Stomach (tissue), 4 donors: ENCODE results near the gene TM4SF4.

Experiments used
- POLR2A ChIP-seq, 4 donors: fragments of 450-650 bp; IDR thresholded peaks; one replicate each; pipeline ENCODE4 v1.6.1; 2016; ENCODE audit warnings: antibody characterized with exemption in 4 of 4, control low read depth in 2 of 4, mild to moderate bottlenecking in 1 of 4, moderate library complexity in 1 of 4
- POLR2AphosphoS5 ChIP-seq, 3 donors: sonication (generic); formaldehyde crosslinking; IDR thresholded peaks; one replicate each; pipeline ENCODE4 v1.6.1; 2016; ENCODE audit warnings: antibody characterized with exemption in 3 of 3
- TF ChIP-seq, protein P1 (sequence below), 7 experiments: fragments of 450-650 bp in 4 of 7; fragments of 200-600 bp in 3 of 7; sonication (generic) in 3 of 7; IDR thresholded peaks; one replicate each; pipeline ENCODE4 v1.5.1; 2016 to 2019; ENCODE audit warnings: antibody characterized with exemption in 7 of 7, control low read depth in 2 of 7, mild to moderate bottlenecking in 1 of 7

DNA sequence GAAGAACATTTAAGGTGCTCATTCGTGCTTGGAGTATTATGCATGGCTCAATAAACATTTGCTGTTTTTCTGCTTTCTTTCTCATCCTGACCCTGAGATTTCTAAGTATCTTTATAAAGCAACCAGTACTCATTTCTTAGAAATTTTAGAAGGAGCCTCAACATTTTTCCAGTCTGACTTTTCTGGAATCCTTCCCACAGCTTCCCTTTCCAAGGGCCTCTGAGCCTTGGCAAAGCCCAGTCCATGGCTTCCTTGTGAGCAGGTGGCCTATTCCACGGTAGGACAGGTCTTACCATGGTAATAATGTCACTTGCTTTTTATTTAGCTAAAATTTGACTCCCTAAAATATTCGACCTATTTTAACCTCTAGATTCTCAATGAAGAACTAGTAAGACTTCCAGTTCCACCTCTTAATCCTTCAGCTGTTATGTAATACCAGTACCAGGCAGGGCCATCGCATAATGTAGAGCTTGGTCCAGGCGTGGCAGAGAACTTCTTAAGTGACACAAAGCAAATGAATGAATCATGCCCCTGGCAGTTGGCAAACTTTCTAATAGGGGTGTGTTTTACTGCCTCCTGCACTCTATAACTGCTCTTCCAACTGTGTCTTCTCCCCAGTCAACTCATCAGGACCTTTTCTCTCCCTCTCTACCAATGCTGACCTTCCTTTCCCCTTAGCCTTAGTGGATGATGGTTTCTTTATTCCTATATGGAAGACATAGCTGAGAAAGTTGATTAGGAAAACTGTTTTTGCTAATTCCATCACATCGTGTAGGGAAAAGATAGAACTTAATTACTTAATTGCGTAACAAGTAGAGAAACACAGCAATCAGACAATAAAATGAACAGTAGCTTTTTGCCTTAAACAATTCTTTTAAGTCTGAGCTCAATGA lies 894 bp upstream of the TM4SF4 start:
- TF ChIP-seq, protein P1, sequence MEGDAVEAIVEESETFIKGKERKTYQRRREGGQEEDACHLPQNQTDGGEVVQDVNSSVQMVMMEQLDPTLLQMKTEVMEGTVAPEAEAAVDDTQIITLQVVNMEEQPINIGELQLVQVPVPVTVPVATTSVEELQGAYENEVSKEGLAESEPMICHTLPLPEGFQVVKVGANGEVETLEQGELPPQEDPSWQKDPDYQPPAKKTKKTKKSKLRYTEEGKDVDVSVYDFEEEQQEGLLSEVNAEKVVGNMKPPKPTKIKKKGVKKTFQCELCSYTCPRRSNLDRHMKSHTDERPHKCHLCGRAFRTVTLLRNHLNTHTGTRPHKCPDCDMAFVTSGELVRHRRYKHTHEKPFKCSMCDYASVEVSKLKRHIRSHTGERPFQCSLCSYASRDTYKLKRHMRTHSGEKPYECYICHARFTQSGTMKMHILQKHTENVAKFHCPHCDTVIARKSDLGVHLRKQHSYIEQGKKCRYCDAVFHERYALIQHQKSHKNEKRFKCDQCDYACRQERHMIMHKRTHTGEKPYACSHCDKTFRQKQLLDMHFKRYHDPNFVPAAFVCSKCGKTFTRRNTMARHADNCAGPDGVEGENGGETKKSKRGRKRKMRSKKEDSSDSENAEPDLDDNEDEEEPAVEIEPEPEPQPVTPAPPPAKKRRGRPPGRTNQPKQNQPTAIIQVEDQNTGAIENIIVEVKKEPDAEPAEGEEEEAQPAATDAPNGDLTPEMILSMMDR (IDR thresholded peaks at IDR 0.05), result no peak
- TF ChIP-seq POLR2A (IDR thresholded peaks at IDR 0.05) (no peak), POLR2AphosphoS5 (IDR thresholded peaks at IDR 0.05) (peak; percentile 37 to 84 (median 56))
